Skeletal muscle tissue (tissue), 4 donors: Measurements from ENCODE around the gene BICC1. TPM values are rescaled to one million over a fixed set of nuclear protein-coding genes. Genes with fewer than 3 reads are reported as not detected.

Source experiments
- H3K27ac ChIP-seq: one replicate; pipeline ENCODE4 v1.7.0; 2013; ENCODE audit warnings: mild to moderate bottlenecking, low read depth, low read length, inconsistent platforms
- H3K27me3 ChIP-seq, 3 donors: one replicate each; pipeline ENCODE4 v1.7.0; 2013; ENCODE audit warnings: low read length in 3 of 3; ENCODE audit not compliant: control insufficient read depth in 3 of 3, insufficient read depth in 3 of 3
- H3K36me3 ChIP-seq, 3 donors: one replicate each; pipeline ENCODE4 v1.7.0; 2013; ENCODE audit warnings: low read length in 3 of 3; ENCODE audit not compliant: control insufficient read depth in 3 of 3, insufficient read depth in 3 of 3
- H3K4me1 ChIP-seq, 3 donors: one replicate each; pipeline ENCODE4 v1.7.0; 2013; ENCODE audit warnings: low read length in 3 of 3, mild to moderate bottlenecking in 3 of 3; ENCODE audit not compliant: control insufficient read depth in 3 of 3, insufficient read depth in 3 of 3
- H3K4me3 ChIP-seq, 3 donors: one replicate each; pipeline ENCODE4 v1.7.0; 2013; ENCODE audit warnings: low read length in 3 of 3
- H3K9ac ChIP-seq, 3 donors: one replicate each; pipeline ENCODE4 v1.7.0; 2013; ENCODE audit warnings: low read length in 3 of 3, mild to moderate bottlenecking in 3 of 3, moderate library complexity in 2 of 3, low read depth in 1 of 3
- H3K9me3 ChIP-seq, 3 donors: one replicate each; pipeline ENCODE4 v1.7.0; 2013; ENCODE audit warnings: low read length in 3 of 3; ENCODE audit not compliant: control insufficient read depth in 3 of 3
- total RNA-seq: library from RNA; depleted of rRNA; stranded (reverse); fragments of >200 nt; gene quantifications from one replicate; pipeline ENCODE4 v1.2.3, GENCODE V29; 2014
- donor health status: Osteomylitis.

BICC1 gene, protein sequence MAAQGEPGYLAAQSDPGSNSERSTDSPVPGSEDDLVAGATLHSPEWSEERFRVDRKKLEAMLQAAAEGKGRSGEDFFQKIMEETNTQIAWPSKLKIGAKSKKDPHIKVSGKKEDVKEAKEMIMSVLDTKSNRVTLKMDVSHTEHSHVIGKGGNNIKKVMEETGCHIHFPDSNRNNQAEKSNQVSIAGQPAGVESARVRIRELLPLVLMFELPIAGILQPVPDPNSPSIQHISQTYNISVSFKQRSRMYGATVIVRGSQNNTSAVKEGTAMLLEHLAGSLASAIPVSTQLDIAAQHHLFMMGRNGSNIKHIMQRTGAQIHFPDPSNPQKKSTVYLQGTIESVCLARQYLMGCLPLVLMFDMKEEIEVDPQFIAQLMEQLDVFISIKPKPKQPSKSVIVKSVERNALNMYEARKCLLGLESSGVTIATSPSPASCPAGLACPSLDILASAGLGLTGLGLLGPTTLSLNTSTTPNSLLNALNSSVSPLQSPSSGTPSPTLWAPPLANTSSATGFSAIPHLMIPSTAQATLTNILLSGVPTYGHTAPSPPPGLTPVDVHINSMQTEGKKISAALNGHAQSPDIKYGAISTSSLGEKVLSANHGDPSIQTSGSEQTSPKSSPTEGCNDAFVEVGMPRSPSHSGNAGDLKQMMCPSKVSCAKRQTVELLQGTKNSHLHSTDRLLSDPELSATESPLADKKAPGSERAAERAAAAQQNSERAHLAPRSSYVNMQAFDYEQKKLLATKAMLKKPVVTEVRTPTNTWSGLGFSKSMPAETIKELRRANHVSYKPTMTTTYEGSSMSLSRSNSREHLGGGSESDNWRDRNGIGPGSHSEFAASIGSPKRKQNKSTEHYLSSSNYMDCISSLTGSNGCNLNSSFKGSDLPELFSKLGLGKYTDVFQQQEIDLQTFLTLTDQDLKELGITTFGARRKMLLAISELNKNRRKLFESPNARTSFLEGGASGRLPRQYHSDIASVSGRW
- 25.6 TPM for total RNA-seq

DNA sequence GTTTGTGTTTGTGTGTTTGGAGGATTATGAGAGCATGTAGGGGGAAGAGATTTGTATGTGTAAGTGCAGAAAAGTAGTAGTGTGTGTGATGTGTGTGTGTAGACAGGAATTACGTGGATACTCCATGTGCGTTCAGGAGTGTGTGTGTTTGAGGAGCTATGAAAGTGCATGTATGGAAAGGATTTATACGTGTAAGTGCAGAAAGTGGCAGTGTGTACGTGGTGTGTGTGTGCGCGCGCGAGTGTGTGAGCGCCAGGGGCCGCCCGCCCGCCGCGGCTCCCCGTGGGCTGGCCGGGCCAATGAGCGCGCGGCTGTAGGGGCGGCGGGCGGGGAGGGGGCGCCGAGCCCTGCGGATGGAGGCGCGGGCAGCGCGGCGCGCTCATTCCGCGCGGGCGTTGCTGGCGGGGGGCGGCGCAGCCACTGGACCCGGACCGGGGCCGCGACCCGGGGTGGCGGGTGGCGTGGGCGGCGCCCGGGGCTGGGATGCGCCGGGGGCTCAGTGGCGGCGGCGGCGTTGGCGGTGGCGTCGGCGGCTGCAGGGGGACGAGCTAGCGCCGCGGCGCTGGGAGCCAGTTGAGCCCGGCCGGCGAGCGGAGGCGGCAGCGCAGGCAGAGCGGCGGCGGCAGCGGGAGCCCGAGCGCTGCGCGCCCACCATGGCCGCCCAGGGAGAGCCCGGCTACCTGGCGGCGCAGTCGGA is at the start of gene BICC1:
Gene BICC1, plus strand, starts transcription at position 382 of the 697 bp plus-strand sequence. Its CDS starts 272 bp downstream, at position 654.
- peaks cover 0 to 11% (median 3%) of the 10 kb centered on the region in 3 donors for H3K27me3 ChIP-seq
- H3K9ac ChIP-seq: peak within 1 kb of the TSS; percentile 71 to 83 (median 79)

DNA sequence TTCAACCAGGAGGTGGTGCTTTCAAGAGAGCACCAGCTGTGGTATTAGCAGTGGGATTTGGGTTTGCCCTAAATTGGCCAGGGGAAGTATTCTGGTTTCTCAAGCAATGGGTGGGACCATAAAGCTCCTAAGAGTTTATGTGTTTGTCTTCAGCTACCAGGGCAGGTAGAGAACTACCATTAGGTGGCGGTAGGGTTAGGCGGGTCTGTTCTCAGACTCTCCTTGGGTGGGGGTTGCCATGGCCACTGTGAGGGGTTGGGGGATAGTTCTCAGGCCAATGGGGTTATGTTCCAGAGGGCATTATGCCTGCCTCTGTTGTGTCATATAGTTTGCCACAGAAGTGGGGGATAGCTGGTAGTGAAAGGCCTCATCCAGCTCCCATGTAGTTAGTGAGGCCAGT is 47.7 kb upstream of the BICC1 start:
- H3K9me3 ChIP-seq: peaks cover 0 to 3% (median 0%) of the 10 kb centered on the region in 3 donors
- no peaks in the 10 kb centered on the region for H3K27me3 ChIP-seq
- no peak overlapping the region for H3K4me3 ChIP-seq
- H3K27ac ChIP-seq: no peak overlapping the region
- H3K36me3 ChIP-seq: no peaks in the 10 kb centered on the region
- no peak overlapping the region for H3K9ac ChIP-seq
- no peaks in the 10 kb centered on the region for H3K4me1 ChIP-seq

More for the DNA sequence above, at the start of gene BICC1:
- no peaks in the 10 kb centered on the region for H3K9me3 ChIP-seq
- peak within 1 kb of the TSS; percentile 72 for H3K27ac ChIP-seq
- peaks cover 0 to 18% (median 2%) of the 10 kb centered on the region in 3 donors for H3K4me1 ChIP-seq
- peak within 1 kb of the TSS; percentile 80 to 88 (median 82) for H3K4me3 ChIP-seq
- no peaks in the 10 kb centered on the region for H3K36me3 ChIP-seq

DNA sequence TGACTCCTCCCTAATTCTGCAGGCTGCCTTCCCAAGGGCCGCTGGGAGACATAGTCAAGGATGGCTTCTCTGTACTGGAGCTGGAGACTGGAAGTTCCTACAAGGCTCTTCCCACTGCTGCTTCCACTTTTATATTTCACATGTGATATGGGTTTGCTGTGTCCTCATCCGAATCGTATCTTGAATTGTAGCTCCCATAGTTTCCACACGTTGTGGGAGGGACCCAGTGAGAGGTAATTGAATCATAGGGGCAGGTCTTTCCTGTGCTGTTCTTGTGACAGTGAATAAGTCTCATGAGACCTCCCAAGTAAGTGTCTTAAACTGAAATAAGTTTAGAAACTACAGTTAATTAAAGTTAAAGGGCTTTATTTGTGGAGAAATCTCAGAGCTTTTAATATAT is 47.0 kb upstream of the BICC1 start:
- Histone ChIP-seq H3K9ac (no peak overlapping the region), H3K36me3 (no peaks in the 10 kb centered on the region), H3K9me3 (peaks cover 0 to 3% (median 0%) of the 10 kb centered on the region in 3 donors), H3K27me3 (no peaks in the 10 kb centered on the region), H3K4me1 (no peaks in the 10 kb centered on the region), H3K4me3 (no peak overlapping the region), H3K27ac (no peak overlapping the region)

DNA sequence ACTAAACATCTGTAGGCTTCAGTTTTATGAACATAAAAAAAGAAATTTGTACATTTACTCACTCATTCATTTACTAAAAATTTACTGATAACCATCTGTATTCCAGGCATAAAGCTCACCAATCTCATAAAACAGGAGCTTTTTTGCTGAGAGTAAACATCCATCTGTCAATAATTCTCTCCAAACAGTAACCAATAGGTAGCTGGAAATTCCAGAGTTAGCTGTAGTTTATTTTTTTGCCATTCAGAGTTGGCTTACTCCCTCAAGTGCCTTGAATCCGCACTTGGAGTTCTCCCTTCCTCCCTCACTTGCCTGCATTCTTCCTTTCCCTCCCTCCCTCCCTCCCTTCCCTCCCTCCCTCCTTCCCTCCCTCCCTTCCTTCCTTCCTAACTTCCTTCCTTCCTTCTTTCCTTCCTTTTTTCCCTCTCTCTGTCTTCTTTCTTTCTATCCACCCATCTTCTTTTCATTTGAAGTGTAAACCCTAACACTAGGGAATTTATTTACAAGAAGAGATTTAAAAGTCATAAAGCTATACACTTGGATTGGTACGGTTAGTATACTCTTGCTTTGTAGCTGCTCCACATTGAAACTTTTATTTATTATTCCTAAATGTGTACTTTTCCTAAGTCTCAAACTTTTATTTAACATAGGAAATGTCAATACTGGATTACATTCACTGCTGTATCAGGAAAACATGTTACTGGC is 44.6 kb upstream of the BICC1 start:
- H3K4me3 ChIP-seq: no peak overlapping the region
- H3K27me3 ChIP-seq: no peaks in the 10 kb centered on the region
- H3K27ac ChIP-seq: no peak overlapping the region
- H3K36me3 ChIP-seq: no peaks in the 10 kb centered on the region
- no peak overlapping the region for H3K9ac ChIP-seq
- H3K9me3 ChIP-seq: no peaks in the 10 kb centered on the region
- no peaks in the 10 kb centered on the region for H3K4me1 ChIP-seq

DNA sequence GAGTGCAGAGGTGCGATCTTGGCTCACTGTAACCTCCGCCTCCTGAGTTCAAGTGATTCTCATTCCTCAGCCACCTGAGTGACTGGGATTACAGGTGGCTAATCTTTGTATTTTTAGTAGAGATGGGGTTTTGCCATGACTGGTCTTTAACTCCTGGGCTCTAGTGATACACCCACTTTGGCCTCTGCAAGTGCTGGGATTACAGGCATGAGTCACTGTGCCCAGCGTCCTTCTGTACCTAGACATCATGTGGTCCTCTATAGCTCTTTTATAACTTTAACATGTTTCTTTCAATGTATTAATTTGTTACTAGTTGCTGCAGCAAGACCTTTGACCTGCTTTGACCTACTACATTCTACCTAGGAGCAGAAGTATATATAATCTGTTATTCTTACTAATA is 38.7 kb upstream of the BICC1 start:
- Histone ChIP-seq H3K4me1 (peaks cover 0 to 2% (median 0%) of the 10 kb centered on the region in 3 donors), H3K36me3 (no peaks in the 10 kb centered on the region), H3K27ac (no peak overlapping the region), H3K27me3 (no peaks in the 10 kb centered on the region), H3K9me3 (no peaks in the 10 kb centered on the region), H3K4me3 (no peak overlapping the region), H3K9ac (no peak overlapping the region)

DNA sequence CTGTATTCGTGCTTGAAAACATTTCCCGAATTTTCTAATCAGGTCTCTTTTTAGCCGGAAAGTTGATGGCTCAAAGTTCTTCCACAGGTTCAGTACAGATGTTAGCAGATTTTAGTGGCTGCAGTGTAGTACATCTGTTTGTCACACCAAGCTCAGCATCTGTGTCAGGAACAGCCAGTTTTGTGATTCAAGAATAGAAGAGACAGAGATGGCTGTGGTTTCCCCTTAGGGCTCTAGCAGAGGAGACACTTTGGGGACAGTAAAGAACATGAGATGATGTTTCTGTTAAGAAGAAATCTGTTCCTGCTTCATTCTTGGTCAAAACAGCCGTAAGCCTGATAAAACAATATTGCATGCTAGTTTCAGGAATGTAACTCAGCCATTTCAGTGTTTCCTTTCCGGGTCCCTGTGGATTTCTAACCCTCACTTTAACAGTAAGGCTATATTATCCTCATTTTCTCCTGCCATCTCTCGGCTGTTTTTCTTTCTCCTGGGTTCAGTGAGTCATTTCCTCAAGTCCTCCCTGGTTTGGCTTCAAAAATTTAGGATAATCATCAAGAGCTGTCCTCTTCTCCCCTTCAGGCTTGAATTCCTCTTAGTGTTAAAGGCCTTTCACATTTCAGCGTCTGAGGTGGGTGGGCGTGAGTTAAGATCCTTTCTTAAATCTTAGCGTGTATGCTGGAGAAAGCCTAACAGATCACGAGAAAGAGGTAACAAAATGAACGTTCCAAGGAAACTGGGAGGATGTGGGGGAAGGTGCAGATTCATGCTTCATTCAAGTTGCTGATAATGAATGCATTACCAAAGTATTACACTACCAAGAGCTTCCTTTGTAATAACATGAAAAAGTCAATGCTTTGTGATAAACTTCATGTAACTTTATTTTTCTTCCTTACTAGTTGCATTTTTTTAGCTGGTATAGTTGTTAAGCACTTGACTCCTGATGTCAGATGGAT is 37.1 kb upstream of the BICC1 start:
- Histone ChIP-seq H3K36me3 (no peaks in the 10 kb centered on the region), H3K4me1 (peaks cover 0 to 2% (median 0%) of the 10 kb centered on the region in 3 donors), H3K9ac (peak overlapping the region in 1 of 3 donors; percentile 16), H3K27me3 (no peaks in the 10 kb centered on the region), H3K4me3 (no peak overlapping the region), H3K27ac (peak overlapping the region; percentile 14), H3K9me3 (no peaks in the 10 kb centered on the region)

DNA sequence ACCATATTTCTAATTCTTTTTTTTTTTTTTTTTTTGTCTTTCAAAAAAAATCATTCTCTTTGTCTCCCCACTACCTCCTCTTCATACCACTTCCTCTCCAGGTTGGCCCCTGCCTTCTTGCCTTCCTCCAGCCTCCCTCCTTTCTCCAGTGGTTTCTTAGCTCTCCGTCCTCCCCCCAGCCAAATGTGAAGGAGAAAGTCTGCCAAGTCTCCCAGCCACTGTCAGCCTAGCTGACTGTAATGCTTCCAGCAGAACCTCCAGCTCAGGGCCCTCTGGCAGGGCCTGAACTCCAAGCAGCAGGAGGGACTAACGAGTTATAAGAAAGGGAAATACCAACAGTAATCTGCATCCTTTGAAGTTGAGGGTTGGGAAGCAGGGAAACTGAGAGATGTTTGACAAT is 35.5 kb upstream of the BICC1 start:
- H3K9me3 ChIP-seq: no peaks in the 10 kb centered on the region

DNA sequence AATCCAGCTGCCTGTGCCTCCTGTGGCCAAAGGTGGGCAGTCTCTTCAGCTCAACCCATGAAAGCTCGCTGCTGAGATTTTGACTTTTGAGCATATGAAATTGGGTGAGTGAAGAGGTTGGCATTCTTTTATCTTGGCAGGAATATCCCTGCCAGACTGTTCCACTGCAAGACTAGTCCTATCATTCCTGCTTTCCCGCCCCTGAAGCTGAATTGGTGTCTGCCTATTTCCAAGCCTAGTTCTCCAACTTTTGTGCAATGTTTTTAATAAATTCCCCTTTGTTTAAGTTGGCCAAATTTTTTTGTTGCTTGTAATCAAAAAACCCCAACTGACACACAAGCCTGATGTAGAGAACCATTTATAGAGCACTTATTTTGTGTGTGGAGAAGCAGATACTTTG is 34.8 kb upstream of the BICC1 start:
- no peaks in the 10 kb centered on the region for H3K27me3 ChIP-seq
- no peaks in the 10 kb centered on the region for H3K9me3 ChIP-seq
- H3K4me1 ChIP-seq: peaks cover 0 to 2% (median 0%) of the 10 kb centered on the region in 3 donors
- H3K4me3 ChIP-seq: no peak overlapping the region
- H3K36me3 ChIP-seq: no peaks in the 10 kb centered on the region
- no peak overlapping the region for H3K9ac ChIP-seq
- no peak overlapping the region for H3K27ac ChIP-seq

More for the DNA sequence above, 35.5 kb upstream of the BICC1 start:
- Histone ChIP-seq H3K9ac (no peak overlapping the region), H3K4me1 (peaks cover 0 to 2% (median 0%) of the 10 kb centered on the region in 3 donors), H3K4me3 (no peak overlapping the region), H3K36me3 (no peaks in the 10 kb centered on the region), H3K27ac (no peak overlapping the region), H3K27me3 (no peaks in the 10 kb centered on the region)
